Endothelial cell of umbilical vein (primary cell): Measurements from ENCODE around the gene NF1. TPM values are rescaled to one million over a fixed set of nuclear protein-coding genes. Genes with fewer than 3 reads are reported as not detected.

Source experiments
- BruUV-seq: library from RNA; stranded (reverse); fragments of 400-500 nt; replicated peaks from 2 replicates; lab custom pipeline; 2021; lab: Mats Ljungman, UMichigan
- CTCF ChIA-PET: fragments of 300-600, 350-600 bp; sonication (Branson Sonifier 250); formaldehyde crosslinking; loops from one replicate; lab custom pipeline; 2021; ENCODE audit warnings: antibody characterized with exemption, inconsistent platforms; lab: Charles Lee
- POLR2A ChIA-PET: fragments of 300-600, 350-600 bp; sonication (Branson Sonifier 250); formaldehyde crosslinking; loops from one replicate; lab custom pipeline; 2021; ENCODE audit warnings: antibody characterized with exemption, inconsistent platforms; lab: Charles Lee
- DNase-seq: peaks from one replicate; pipeline ENCODE4 v3.0.0-alpha.2; 2011; ENCODE audit warnings: low read depth, low spot score
- FAIRE-seq: peaks from 2 replicates; lab custom pipeline; 2011; peaks lifted over from hg19 to GRCh38; lab: Jason Lieb, UNC
- H2AFZ ChIP-seq: 2 replicates; pipeline ENCODE4 v1.6.0; 2012; ENCODE audit warnings: low read depth, low read length, control low read depth, inconsistent platforms
- H3K27ac ChIP-seq: 2 replicates; pipeline ENCODE4 v1.5.1; 2011; ENCODE audit warnings: low read depth, mild to moderate bottlenecking, control low read depth, low read length, moderate library complexity; ENCODE audit not compliant: insufficient read depth
- H3K27me3 ChIP-seq, 2 experiments: 2 replicates each; pipeline versions ENCODE4 v1.6.0 to v1.6.1; 2011; ENCODE audit warnings: low read length in 2 of 2, mixed read lengths in 1 of 2; ENCODE audit not compliant: control insufficient read depth in 2 of 2, insufficient read depth in 2 of 2
- H3K36me3 ChIP-seq, 2 experiments: 2 replicates in 1 of 2; 3 replicates in 1 of 2; pipeline ENCODE4 v1.5.1; 2011; ENCODE audit warnings: low read length in 2 of 2, mild to moderate bottlenecking in 1 of 2, moderate library complexity in 1 of 2; ENCODE audit not compliant: control insufficient read depth in 2 of 2, insufficient read depth in 2 of 2; ENCODE audit errors: extremely low read depth in 1 of 2
- H3K4me1 ChIP-seq: 3 replicates; pipeline ENCODE4 v1.5.1; 2011; ENCODE audit warnings: mild to moderate bottlenecking, low read length; ENCODE audit not compliant: control insufficient read depth, insufficient read depth; ENCODE audit errors: extremely low read depth
- H3K4me2 ChIP-seq: 2 replicates; pipeline ENCODE4 v1.6.1; 2011; ENCODE audit warnings: low read length, control low read depth, mixed read lengths; ENCODE audit not compliant: insufficient read depth
- H3K4me3 ChIP-seq, 3 experiments: fragments of 200-600 bp in 1 of 3; sonication (generic), shearing (Covaris generic) in 1 of 3; replicated peaks in 1 of 3; 2 replicates each; pipeline ENCODE4 v1.5.1; 2011 to 2016; ENCODE audit warnings: control low read depth in 3 of 3, low read length in 3 of 3, mild to moderate bottlenecking in 2 of 3, inconsistent platforms in 1 of 3, low read depth in 1 of 3, moderate library complexity in 1 of 3; ENCODE audit not compliant: insufficient read depth in 1 of 3
- H3K79me2 ChIP-seq: 2 replicates; pipeline ENCODE4 v1.6.0; 2012; ENCODE audit warnings: low read length, inconsistent platforms; ENCODE audit not compliant: control insufficient read depth, insufficient read depth
- H3K9ac ChIP-seq: replicated peaks from 2 replicates; pipeline ENCODE3; 2011; ENCODE audit warnings: low read length, control low read depth; ENCODE audit not compliant: insufficient read depth; ENCODE audit errors: extremely low read depth
- H3K9me1 ChIP-seq: replicated peaks from 3 replicates; pipeline ENCODE4 v1.6.0; 2011; ENCODE audit warnings: mild to moderate bottlenecking, low read length; ENCODE audit not compliant: control insufficient read depth, insufficient read depth; ENCODE audit errors: extremely low read depth
- H3K9me3 ChIP-seq: replicated peaks from 2 replicates; pipeline ENCODE4 v1.5.1; 2012; ENCODE audit warnings: low read length, inconsistent platforms; ENCODE audit not compliant: control insufficient read depth, insufficient read depth
- H4K20me1 ChIP-seq: replicated peaks from 2 replicates; pipeline ENCODE3; 2011; ENCODE audit warnings: mild to moderate bottlenecking, low read length; ENCODE audit not compliant: control insufficient read depth, insufficient read depth; ENCODE audit errors: extremely low read depth
- CTCF ChIP-seq, 2 donors: IDR thresholded peaks; 1 replicate in 1 of 2; 2 replicates in 1 of 2; pipeline ENCODE4 v1.5.1; 2011; ENCODE audit warnings: low read length in 2 of 2, mild to moderate bottlenecking in 2 of 2, moderate library complexity in 2 of 2, control low read depth in 1 of 2, inconsistent platforms in 1 of 2, low read depth in 1 of 2; ENCODE audit not compliant: insufficient read depth in 1 of 2; ENCODE audit errors: extremely low read depth in 1 of 2
- EZH2 ChIP-seq: IDR thresholded peaks from 2 replicates; pipeline ENCODE4 v1.6.1; 2012; ENCODE audit warnings: borderline replicate concordance, low read depth, mild to moderate bottlenecking, moderate library complexity, low read length, inconsistent platforms; ENCODE audit not compliant: severe bottlenecking
- FOS ChIP-seq: IDR thresholded peaks from 2 replicates; pipeline ENCODE4 v1.6.1; 2011; ENCODE audit warnings: mild to moderate bottlenecking, low read length, moderate library complexity, borderline replicate concordance; ENCODE audit not compliant: insufficient read depth
- GATA2 ChIP-seq: IDR thresholded peaks from 2 replicates; pipeline ENCODE4 v1.7.0; 2011; ENCODE audit warnings: low read depth, mild to moderate bottlenecking, moderate library complexity, mixed read lengths, low read length; ENCODE audit not compliant: insufficient read length, insufficient read depth
- JUN ChIP-seq: IDR thresholded peaks from 2 replicates; pipeline ENCODE4 v1.6.1; 2011; ENCODE audit warnings: borderline replicate concordance, low read depth; ENCODE audit not compliant: insufficient read length, insufficient read depth
- MAX ChIP-seq: IDR thresholded peaks from 2 replicates; pipeline ENCODE4 v1.6.1; 2011; ENCODE audit not compliant: insufficient read depth, insufficient read length
- MYC ChIP-seq: IDR thresholded peaks from one replicate; pipeline ENCODE4 v1.6.1; 2011; ENCODE audit warnings: mild to moderate bottlenecking, low read depth, low read length
- POLR2A ChIP-seq: IDR thresholded peaks from 2 replicates; pipeline ENCODE4 v1.6.1; 2012; ENCODE audit warnings: low read depth, mild to moderate bottlenecking, control low read depth, low read length
- POLR2AphosphoS5 ChIP-seq: IDR thresholded peaks from 2 replicates; pipeline ENCODE4 v1.6.1; 2012; ENCODE audit warnings: low read depth, mild to moderate bottlenecking, control low read depth, low read length, moderate library complexity; ENCODE audit not compliant: insufficient read depth
- dilution Hi-C: fragments of 300-500 bp; cut with MboI; formaldehyde crosslinking; loops from one replicate; pipeline ENCODE4 v1.15.0; 2019; ENCODE audit warnings: low sequenced_read_pairs; ENCODE audit not compliant: extremely low pct_ligation_motif_present
- intact Hi-C: fragments of 100-400 bp; cut with micrococcal nuclease; formaldehyde crosslinking; loops from one replicate; pipeline ENCODE4 v1.10.0; 2022
- polyA plus RNA-seq, 4 experiments: library from polyadenylated mRNA; depleted of rRNA in 3 of 4; stranded (reverse) in 3 of 4; unstranded in 1 of 4; fragments of >200 nt; gene quantifications; 2 replicates each; pipeline versions ENCODE4 v1.2.1 to v1.2.3, GENCODE V29; 2011 to 2012; ENCODE audit warnings: missing spikeins in 1 of 4
- total RNA-seq: library from RNA; stranded (reverse); gene quantifications from 2 replicates; pipeline ENCODE4 v1.2.3, GENCODE V29; 2021

NF1 gene
- total and polyA plus RNA-seq, 2 donors (not counting 3 experiments of a cell fraction or from before 2014, with no cell fraction given) = 13.7 to 42.4 TPM

- no peaks in the 10 kb centered on the region for H3K27me3 ChIP-seq
- BruUV-seq = no TSS peak
- DNase-seq (no peak), FAIRE-seq (no peak)
- no peaks in the 10 kb centered on the region for H3K36me3 ChIP-seq
- H3K9ac ChIP-seq = no peak overlapping the region
- no peaks in the 10 kb centered on the region for H3K9me3 ChIP-seq
- no peaks in the 10 kb centered on the region for H4K20me1 ChIP-seq
- no peak overlapping the region for H3K27ac ChIP-seq
- ChIA-PET CTCF (no interaction called here), POLR2A (no interaction called here)
- dilution Hi-C loops (no loop called here), intact Hi-C loops (no loop called here)
- H3K4me2 ChIP-seq = no peak overlapping the region
- no peak overlapping the region for H3K4me3 ChIP-seq
- H3K4me1 ChIP-seq = no peaks in the 10 kb centered on the region
- H3K9me1 ChIP-seq = no peaks in the 10 kb centered on the region
- no peaks in the 10 kb centered on the region for H3K79me2 ChIP-seq
- no peak overlapping the region for H2AFZ ChIP-seq
- TF ChIP-seq MYC (no peak), EZH2 (no peak), FOS (no peak), POLR2A (no peak), MAX (no peak), JUN (no peak), GATA2 (no peak), POLR2AphosphoS5 (no peak), CTCF (IDR thresholded peaks at IDR 0.05; ENCODE audit: extremely low read depth in 1 of 2, insufficient read depth in 1 of 2, low read depth in 1 of 2, low read length in 2 of 2) (no peak)
Measured at GRCh38 chr17:31294820-31295488, 200.2 kb downstream of the NF1 start.
